Measurements from ENCODE around the gene CNKSR1. TPM values are rescaled to one million over a fixed set of nuclear protein-coding genes. Genes with fewer than 3 reads are reported as not detected.
A peak's percentile ranks its signal among the peaks of the same experiment; 100 is the strongest.

Gene CNKSR1
- polyA plus RNA-seq, 1 experiment, result 0.05 TPM

DNA sequence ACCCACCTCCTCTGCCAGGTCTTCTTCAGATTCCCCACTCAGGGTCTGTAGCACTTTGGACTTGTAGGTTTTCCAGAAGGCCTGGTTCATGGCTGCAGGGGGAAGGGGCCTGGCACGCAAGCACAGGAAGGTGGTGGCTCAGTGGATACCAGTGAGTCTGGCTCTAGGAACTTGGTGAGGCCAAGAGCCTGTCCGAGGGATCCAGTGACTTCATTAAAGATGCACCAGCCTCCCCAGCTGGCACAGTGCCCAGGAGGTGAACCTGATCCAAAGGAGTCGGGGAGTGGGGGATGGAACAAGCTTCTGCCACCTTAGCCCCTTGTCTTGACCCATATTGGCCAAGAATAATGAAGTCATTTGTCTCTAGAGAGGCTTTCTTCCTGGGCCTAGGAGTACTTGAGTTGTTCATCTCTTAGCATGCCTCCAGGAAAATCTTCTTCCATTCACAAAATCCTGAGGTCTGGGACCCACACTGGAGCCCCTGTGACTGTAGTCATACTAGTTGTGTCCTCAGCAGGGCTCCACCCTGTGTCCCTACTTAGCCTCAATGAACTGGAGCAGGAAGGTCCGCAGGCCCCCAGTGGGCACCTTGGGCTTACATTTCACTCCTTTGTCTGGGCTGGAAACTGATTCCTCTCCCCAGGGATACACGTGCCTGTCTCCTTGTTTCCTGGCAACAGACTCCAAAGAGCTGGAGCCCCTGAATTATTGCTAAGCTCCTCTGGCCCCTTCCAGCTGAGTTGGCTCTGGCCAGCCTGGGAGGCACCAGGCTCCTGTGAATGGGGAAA is 8.7 kb upstream of the CNKSR1 start, which contains the start of gene C1orf232:
C1orf232 (minus strand) TSS at position 554 of the 788 bp plus-strand sequence; CDS start at position 90, 464 bp downstream.
- TF ChIP-seq, protein P1, sequence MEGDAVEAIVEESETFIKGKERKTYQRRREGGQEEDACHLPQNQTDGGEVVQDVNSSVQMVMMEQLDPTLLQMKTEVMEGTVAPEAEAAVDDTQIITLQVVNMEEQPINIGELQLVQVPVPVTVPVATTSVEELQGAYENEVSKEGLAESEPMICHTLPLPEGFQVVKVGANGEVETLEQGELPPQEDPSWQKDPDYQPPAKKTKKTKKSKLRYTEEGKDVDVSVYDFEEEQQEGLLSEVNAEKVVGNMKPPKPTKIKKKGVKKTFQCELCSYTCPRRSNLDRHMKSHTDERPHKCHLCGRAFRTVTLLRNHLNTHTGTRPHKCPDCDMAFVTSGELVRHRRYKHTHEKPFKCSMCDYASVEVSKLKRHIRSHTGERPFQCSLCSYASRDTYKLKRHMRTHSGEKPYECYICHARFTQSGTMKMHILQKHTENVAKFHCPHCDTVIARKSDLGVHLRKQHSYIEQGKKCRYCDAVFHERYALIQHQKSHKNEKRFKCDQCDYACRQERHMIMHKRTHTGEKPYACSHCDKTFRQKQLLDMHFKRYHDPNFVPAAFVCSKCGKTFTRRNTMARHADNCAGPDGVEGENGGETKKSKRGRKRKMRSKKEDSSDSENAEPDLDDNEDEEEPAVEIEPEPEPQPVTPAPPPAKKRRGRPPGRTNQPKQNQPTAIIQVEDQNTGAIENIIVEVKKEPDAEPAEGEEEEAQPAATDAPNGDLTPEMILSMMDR (IDR thresholded peaks at IDR 0.05; ENCODE audit: low read depth, low read length), result no peak
- peaks cover 9% of the 10 kb centered on the region for H3K27me3 ChIP-seq (ENCODE audit: control insufficient read depth, insufficient read depth, low read length)
- POLR2A ChIA-PET, result no interaction called here
- DNase-seq (ENCODE audit: low read depth, low spot score), result no peak
- CTCF ChIA-PET, result interaction anchor here (1.9 to 2.8 kb wide), 3 partner anchors 13 to 153 kb away, joined by 8 to 22 read pairs (median 10); partner anchors contain the start of gene CEP85
- H3K4me3 ChIP-seq (ENCODE audit: low read depth, low read length), result peak within 1 kb of the TSS; percentile 87
- peak within 1 kb of the TSS; percentile 52 for H3K27ac ChIP-seq (ENCODE audit: low read depth, low read length)
- no peaks in the 10 kb centered on the region; the same call in 1 of the 2 replicates for H3K9me3 ChIP-seq (ENCODE audit: control insufficient read depth, insufficient read depth, low read length)

DNA sequence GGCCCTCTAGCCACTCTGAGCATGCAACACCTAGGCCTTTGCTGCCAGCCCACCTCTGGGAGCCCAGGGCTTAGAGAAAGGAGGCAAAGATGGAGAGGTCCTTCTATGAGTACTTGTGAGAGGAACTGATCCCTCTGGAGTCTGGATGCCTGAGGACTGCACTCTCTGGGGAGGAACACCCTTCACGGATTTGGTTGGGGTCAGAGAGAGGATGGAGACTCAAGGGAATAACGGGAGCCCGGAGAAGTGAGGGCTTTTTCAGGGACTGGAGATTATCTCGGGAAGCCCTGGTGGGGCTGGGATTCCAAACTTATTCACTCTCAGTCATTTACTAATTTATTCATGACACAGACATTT is 8.1 kb upstream of the CNKSR1 start:
- Histone ChIP-seq H3K27me3 (ENCODE audit: control insufficient read depth, insufficient read depth, low read length) (peaks cover 9% of the 10 kb centered on the region), H3K27ac (ENCODE audit: low read depth, low read length) (peak overlapping the region; percentile 24), H3K4me3 (ENCODE audit: low read depth, low read length) (no peak overlapping the region), H3K9me3 (ENCODE audit: control insufficient read depth, insufficient read depth, low read length) (no peaks in the 10 kb centered on the region; the same call in 1 of the 2 replicates)
- POLR2A ChIA-PET, result interaction anchor here (0.6 to 1.5 kb wide), 3 partner anchors 12 to 236 kb away, joined by 3 to 8 read pairs (median 5); no protein-coding TSS in a partner anchor
- TF ChIP-seq, protein P1 (IDR thresholded peaks at IDR 0.05; ENCODE audit: low read depth, low read length), result no peak
- CTCF ChIA-PET, result interaction anchor here (0.6 to 3.1 kb wide), 19 partner anchors 10 to 1148 kb away, joined by 3 to 22 read pairs (median 4); partner anchors contain the start of gene CEP85
- DNase-seq (ENCODE audit: low read depth, low spot score), result no peak

DNA sequence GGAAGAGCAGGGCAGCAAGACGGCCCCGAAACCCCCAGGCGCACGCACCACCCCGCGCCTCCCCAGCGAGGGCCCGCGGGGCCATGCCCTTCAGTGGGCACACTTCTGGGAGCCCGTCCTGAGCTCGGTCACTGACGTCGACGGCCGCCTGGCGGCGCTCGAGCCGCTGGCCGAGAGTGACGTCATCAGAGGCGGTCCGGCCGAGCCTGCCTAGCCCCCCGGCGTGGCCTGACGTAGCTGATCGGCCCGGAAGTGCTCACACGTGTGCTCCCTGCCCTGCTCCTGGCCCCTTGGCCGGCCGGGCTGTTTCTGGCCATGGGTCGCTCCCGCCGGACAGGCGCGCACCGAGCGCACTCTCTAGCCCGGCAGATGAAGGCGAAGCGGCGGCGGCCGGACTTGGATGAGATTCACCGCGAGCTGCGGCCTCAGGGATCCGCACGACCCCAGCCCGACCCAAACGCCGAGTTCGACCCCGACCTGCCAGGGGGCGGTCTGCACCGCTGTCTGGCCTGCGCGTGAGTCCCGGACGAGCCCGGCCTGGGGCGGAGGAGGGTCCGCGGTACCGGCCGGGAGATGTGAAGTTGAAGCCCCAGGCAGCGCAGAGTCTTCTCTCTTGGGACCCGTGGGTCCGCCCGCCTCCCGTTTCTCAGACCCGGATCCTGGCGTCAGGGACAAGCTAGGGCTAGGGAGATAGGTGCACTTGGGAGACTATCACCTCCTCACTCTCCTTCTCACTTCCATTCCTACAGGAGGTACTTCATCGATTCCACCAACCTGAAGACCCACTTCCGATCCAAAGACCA is 7.4 kb upstream of the CNKSR1 start, which contains the start of gene ZNF593:
ZNF593 (plus strand) TSS at position 240 of the 803 bp plus-strand sequence; CDS start at position 316, 76 bp downstream.
- Histone ChIP-seq H3K27me3 (ENCODE audit: control insufficient read depth, insufficient read depth, low read length) (peaks cover 5% of the 10 kb centered on the region), H3K27ac (ENCODE audit: low read depth, low read length) (peak within 1 kb of the TSS; percentile 52), H3K9me3 (ENCODE audit: control insufficient read depth, insufficient read depth, low read length) (no peaks in the 10 kb centered on the region; the same call in 1 of the 2 replicates), H3K4me3 (ENCODE audit: low read depth, low read length) (peak within 1 kb of the TSS; percentile 87)
- TF ChIP-seq, protein P1 (IDR thresholded peaks at IDR 0.05; ENCODE audit: low read depth, low read length), result peak; percentile 83
- CTCF ChIA-PET, result interaction anchor here (0.6 to 3.1 kb wide), 31 partner anchors 9 to 1147 kb away, joined by 3 to 22 read pairs (median 4); partner anchors contain the start of gene CEP85
- peak; percentile 62 for DNase-seq (ENCODE audit: low read depth, low spot score)
- POLR2A ChIA-PET, result interaction anchor here (0.6 to 1.5 kb wide), 5 partner anchors 13 to 283 kb away, joined by 3 to 8 read pairs (median 4); partner anchors contain the start of gene CEP85

DNA sequence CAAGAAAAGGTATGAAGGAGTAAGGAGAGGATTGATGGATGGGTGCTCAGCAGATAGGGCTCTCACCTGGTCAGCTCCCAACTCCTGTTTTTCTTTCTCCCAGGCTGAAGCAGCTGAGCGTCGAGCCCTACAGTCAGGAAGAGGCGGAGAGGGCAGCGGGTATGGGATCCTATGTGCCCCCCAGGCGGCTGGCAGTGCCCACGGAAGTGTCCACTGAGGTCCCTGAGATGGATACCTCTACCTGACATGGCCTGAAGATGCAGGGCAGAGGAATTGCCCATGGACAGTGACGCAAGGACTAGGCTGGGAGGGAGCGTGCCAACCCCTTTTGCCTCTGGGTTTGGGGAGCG is 6.8 kb upstream of the CNKSR1 start:
- ChIA-PET CTCF (interaction anchor here (0.9 to 3.1 kb wide), 20 partner anchors 9 to 246 kb away, joined by 3 to 22 read pairs (median 4); partner anchors contain the start of gene CEP85), POLR2A (interaction anchor here (0.7 to 1.5 kb wide), 4 partner anchors 14 to 282 kb away, joined by 3 to 8 read pairs (median 4); partner anchors contain the start of gene CEP85)
- Histone ChIP-seq H3K9me3 (ENCODE audit: control insufficient read depth, insufficient read depth, low read length) (no peaks in the 10 kb centered on the region; the same call in 1 of the 2 replicates), H3K4me3 (ENCODE audit: low read depth, low read length) (peak overlapping the region; percentile 87), H3K27ac (ENCODE audit: low read depth, low read length) (peak overlapping the region; percentile 52), H3K27me3 (ENCODE audit: control insufficient read depth, insufficient read depth, low read length) (peaks cover 5% of the 10 kb centered on the region)
- DNase-seq (ENCODE audit: low read depth, low spot score), result no peak
- TF ChIP-seq, protein P1 (IDR thresholded peaks at IDR 0.05; ENCODE audit: low read depth, low read length), result no peak

Data from AG04450 (cell line).